NCI-H1417 treated with DMSO at 0.1 percent for 48 hours (cell line): ENCODE results near the gene FHIT.
A peak's percentile ranks its signal among the peaks of the same experiment; 100 is the strongest.

Experiments
- DNase-seq: peaks from one replicate; lab custom pipeline; 2025; lab: John Stamatoyannopoulos, UW

FHIT gene

GRCh38 chr3:60760145-60760544 is 491.1 kb downstream of the FHIT start:
- no peak for DNase-seq

- DNase-seq, result no peak
Measured at GRCh38 chr3:60759439-60759838, 491.8 kb downstream of the FHIT start.

GRCh38 chr3:60758831-60759230 is 492.4 kb downstream of the FHIT start:
- DNase-seq, result no peak

GRCh38 chr3:60758171-60758570 is 493.1 kb downstream of the FHIT start:
- DNase-seq, result no peak

GRCh38 chr3:60757724-60758123 is 493.5 kb downstream of the FHIT start:
- no peak for DNase-seq

GRCh38 chr3:60756241-60757030 is 494.8 kb downstream of the FHIT start:
- DNase-seq, result no peak

GRCh38 chr3:60755094-60755493 is 496.2 kb downstream of the FHIT start:
- DNase-seq, result no peak

GRCh38 chr3:60754617-60755016 is 496.6 kb downstream of the FHIT start:
- DNase-seq, result no peak

GRCh38 chr3:60752809-60753208 is 498.4 kb downstream of the FHIT start:
- no peak for DNase-seq

- no peak for DNase-seq
Measured at GRCh38 chr3:60746695-60747416, 504.4 kb downstream of the FHIT start.

GRCh38 chr3:60746043-60746638 is 505.1 kb downstream of the FHIT start:
- no peak for DNase-seq

- DNase-seq, result peak; percentile 36
Measured at GRCh38 chr3:60743631-60744164, 507.6 kb downstream of the FHIT start.

GRCh38 chr3:60742606-60743145 is 508.6 kb downstream of the FHIT start:
- DNase-seq, result no peak

- no peak for DNase-seq
Measured at GRCh38 chr3:60737633-60738399, 513.4 kb downstream of the FHIT start.

- DNase-seq, result no peak
Measured at GRCh38 chr3:60730371-60730770, 520.9 kb downstream of the FHIT start.

- no peak for DNase-seq
Measured at GRCh38 chr3:60729056-60729455, 522.2 kb downstream of the FHIT start.

GRCh38 chr3:60728006-60728405 is 523.2 kb downstream of the FHIT start:
- DNase-seq, result no peak

GRCh38 chr3:60720736-60721135 is 530.5 kb downstream of the FHIT start:
- DNase-seq, result no peak

- DNase-seq, result no peak
Measured at GRCh38 chr3:60716573-60716972, 534.7 kb downstream of the FHIT start.

- peak; percentile 39 for DNase-seq
Measured at GRCh38 chr3:60708191-60708975, 542.9 kb downstream of the FHIT start.

- no peak for DNase-seq
Measured at GRCh38 chr3:60707452-60708020, 543.7 kb downstream of the FHIT start.
